Karpas-422 (cell line): ENCODE data around the gene NPPA. TPM values are rescaled to one million over a fixed set of nuclear protein-coding genes. Genes with fewer than 3 reads are reported as not detected.
"Not testable (repeated sequence)": the region's sequence is repeated elsewhere in the genome, so short reads cannot be mapped to it uniquely, and the experiment has no call there.

Experiments used
- DNase-seq: peaks from one replicate; pipeline ENCODE4 v3.0.0-alpha.2; 2015
- H2AFZ ChIP-seq: fragments of 200-600 bp; sonication (generic); 2 replicates; pipeline ENCODE4 v1.6.1; 2014; ENCODE audit warnings: antibody characterized with exemption, low read length, mixed read lengths
- H3K27ac ChIP-seq: fragments of 200-600 bp; sonication (generic); 2 replicates; pipeline ENCODE4 v1.5.1; 2014; ENCODE audit warnings: mild to moderate bottlenecking, low read length, moderate library complexity
- H3K27me3 ChIP-seq: fragments of 200-600 bp; sonication (generic); 2 replicates; pipeline ENCODE4 v1.6.1; 2014; ENCODE audit warnings: low read length, mixed read lengths
- H3K36me3 ChIP-seq: fragments of 200-600 bp; sonication (generic); 2 replicates; pipeline ENCODE4 v1.6.1; 2014; ENCODE audit warnings: low read length, mixed read lengths; ENCODE audit not compliant: insufficient read depth
- H3K4me1 ChIP-seq: fragments of 200-600 bp; sonication (generic); 2 replicates; pipeline ENCODE4 v1.6.1; 2014; ENCODE audit warnings: mild to moderate bottlenecking, low read length, mixed read lengths
- H3K4me2 ChIP-seq: fragments of 200-600 bp; sonication (generic); 2 replicates; pipeline ENCODE4 v1.6.1; 2014; ENCODE audit warnings: low read length, low read depth, mild to moderate bottlenecking; ENCODE audit not compliant: poor library complexity, severe bottlenecking
- H3K4me3 ChIP-seq: fragments of 200-600 bp; sonication (generic); 2 replicates; pipeline ENCODE4 v1.5.1; 2014; ENCODE audit warnings: mild to moderate bottlenecking, antibody characterized with exemption, low read length, mixed read lengths
- H3K79me2 ChIP-seq: fragments of 200-600 bp; sonication (generic); 2 replicates; pipeline ENCODE4 v1.6.1; 2014; ENCODE audit warnings: mild to moderate bottlenecking, low read length, mixed read lengths
- H3K9ac ChIP-seq: fragments of 200-600 bp; sonication (generic); 2 replicates; pipeline ENCODE4 v1.6.0; 2014; ENCODE audit warnings: low read length
- H3K9me2 ChIP-seq: fragments of 200-600 bp; sonication (generic), shearing (Covaris generic); replicated peaks from 2 replicates; pipeline ENCODE4 v1.6.0; 2014; ENCODE audit warnings: mild to moderate bottlenecking, low read length, moderate library complexity; ENCODE audit not compliant: insufficient read depth
- H3K9me3 ChIP-seq: fragments of 300-700, 200-600 bp; sonication (generic); 2 replicates; pipeline ENCODE4 v1.6.1; 2014; ENCODE audit warnings: low read length, mixed read lengths
- H4K20me1 ChIP-seq: fragments of 200-600 bp; sonication (generic); 2 replicates; pipeline ENCODE4 v1.6.1; 2014; ENCODE audit warnings: mild to moderate bottlenecking, antibody characterized with exemption, low read length, low read depth; ENCODE audit not compliant: insufficient read depth
- total RNA-seq: library from RNA; depleted of rRNA; stranded (reverse); fragments of >200 nt; shearing (Covaris generic); gene quantifications from 2 replicates; pipeline ENCODE4 v1.2.3, GENCODE V29; 2014; ENCODE audit warnings: low replicate concordance

NPPA gene
- total RNA-seq, 1 experiment from 2014 or later: not detected

DNA sequence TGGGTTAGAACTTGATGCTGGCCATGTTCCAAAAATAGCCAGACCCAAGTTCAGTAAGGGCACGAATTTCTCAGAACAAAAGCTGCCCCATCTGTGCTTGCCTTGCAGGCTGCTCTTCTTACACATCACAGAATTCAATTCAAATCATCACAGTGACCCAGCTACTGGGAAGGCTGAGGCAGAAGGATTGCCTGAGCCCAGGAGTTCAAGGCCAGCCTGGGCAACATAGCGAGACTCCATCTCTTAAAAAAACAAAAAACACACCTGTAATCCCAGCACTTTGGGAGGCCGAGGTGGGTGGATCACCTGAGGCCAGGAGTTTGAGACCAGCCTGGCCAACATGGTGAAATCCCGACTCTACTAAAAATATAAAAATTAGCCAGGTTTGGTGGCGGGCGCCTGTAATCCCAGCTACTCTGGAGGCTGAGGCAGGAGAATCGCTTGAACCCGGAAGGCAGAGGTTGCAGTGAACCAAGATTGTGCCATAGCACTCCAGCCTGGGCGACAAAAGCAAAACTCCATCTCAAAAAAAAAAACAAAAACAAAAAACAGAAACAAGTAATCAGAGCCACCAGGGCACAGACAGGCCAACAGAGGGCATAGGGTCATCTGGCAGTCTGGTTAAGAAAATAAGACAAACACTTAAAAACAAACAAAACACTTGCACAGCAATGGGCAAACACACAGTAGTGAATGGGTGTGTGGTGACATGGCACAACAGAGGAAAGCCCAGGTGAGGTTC lies 43.5 kb downstream of the NPPA start:
- H3K27me3 ChIP-seq, H3K9me3 ChIP-seq, H4K20me1 ChIP-seq, H3K36me3 ChIP-seq, DNase-seq, H3K9me2 ChIP-seq: not testable (repeated sequence)
- peak overlapping the region; percentile 74 for H3K4me3 ChIP-seq
- H3K27ac ChIP-seq: peak overlapping the region; percentile 31
- H3K79me2 ChIP-seq: peaks cover 41% of the 10 kb centered on the region
- peak overlapping the region; percentile 81 for H3K9ac ChIP-seq
- peak overlapping the region; percentile 82 for H3K4me2 ChIP-seq
- H2AFZ ChIP-seq: 0 out of 2 replicates have a peak overlapping the region, but pooled peaks have one; percentile 9
- H3K4me1 ChIP-seq: peaks cover 48% of the 10 kb centered on the region

DNA sequence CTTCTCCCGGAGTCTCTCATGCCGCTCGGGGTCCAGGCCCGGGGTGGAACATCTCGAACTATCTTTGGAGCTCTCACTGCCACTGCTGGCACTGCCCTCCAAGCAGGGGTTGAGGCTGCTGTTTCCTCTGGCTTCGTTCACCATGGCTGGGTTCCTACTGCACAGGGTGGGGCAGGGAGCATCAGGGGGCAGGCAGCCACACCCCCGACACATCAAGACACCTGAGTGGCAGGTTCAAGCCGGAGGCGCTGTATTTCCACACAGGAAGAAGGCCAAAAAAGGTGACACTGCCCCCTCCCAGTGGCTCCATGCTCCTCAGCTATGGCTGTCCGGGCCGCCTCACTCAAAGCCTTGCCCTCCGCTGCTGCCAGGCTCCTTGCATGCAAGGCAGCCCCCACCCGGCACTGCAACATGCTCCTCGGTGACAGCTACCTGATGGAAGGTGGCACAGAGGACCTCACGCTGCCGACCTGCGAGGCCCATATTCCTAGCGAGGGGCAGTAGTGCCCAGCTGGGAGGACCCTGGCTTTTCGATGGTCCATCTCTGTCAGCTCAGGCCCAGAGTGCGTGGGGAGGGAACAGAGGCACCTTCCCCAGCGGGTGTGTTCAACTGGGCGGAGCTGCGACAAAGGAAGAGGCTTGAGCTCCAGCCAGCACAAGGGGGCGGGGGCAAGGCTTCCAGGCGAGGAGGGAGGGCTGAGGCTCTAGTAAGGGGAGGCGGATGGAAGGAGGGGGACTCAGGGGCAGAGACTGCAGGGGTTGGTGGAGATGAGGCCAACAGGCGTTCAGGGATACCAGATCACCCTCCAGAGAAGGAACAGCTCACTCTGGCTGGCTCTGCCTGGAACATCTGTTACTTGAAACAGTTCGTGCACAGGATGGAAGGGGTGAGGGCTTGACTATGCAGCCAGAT lies 44.4 kb downstream of the NPPA start:
- Histone ChIP-seq H3K9me2 (no peaks in the 10 kb centered on the region), H4K20me1 (no peaks in the 10 kb centered on the region), H3K79me2 (peaks cover 32% of the 10 kb centered on the region), H3K9ac (peak overlapping the region; percentile 60), H3K36me3 (peaks cover under 1% of the 10 kb centered on the region; the same call in 1 of the 2 replicates), H3K27ac (peak overlapping the region; percentile 31), H3K4me2 (peak overlapping the region; percentile 82), H2AFZ (0 out of 2 replicates have a peak overlapping the region, but pooled peaks have one; percentile 9), H3K4me3 (peak overlapping the region; percentile 58; the same call in 1 of the 2 replicates), H3K27me3 (no peaks in the 10 kb centered on the region), H3K9me3 (no peaks in the 10 kb centered on the region), H3K4me1 (peaks cover 46% of the 10 kb centered on the region)
- peak; percentile 91 for DNase-seq

DNA sequence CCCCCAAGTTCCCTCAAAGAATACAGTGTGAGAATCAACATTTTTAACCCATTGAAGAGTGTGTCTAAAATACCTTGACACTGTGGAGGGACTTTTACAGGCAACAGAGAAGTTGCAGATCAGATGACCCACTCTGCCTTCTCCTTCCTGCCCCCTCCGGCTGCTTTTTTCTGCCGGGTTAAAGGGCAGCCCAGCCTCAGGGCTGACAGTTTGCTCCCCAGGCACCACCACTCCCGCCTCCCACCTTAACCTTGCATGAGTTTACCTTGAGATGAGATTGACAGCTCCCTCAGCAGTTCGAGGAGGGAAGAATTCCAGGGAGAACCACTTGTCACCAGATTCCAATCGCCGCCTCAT lies 45.0 kb downstream of the NPPA start:
- Histone ChIP-seq H3K9me2 (no peaks in the 10 kb centered on the region), H3K9me3 (no peaks in the 10 kb centered on the region), H2AFZ (no peak overlapping the region), H3K27me3 (no peaks in the 10 kb centered on the region), H3K36me3 (no peaks in the 10 kb centered on the region; the same call in 1 of the 2 replicates), H3K79me2 (peaks cover 26% of the 10 kb centered on the region), H3K4me3 (peak overlapping the region; percentile 58; the same call in 1 of the 2 replicates), H3K4me2 (peak overlapping the region; percentile 82), H3K9ac (peak overlapping the region; percentile 60), H3K27ac (no peak overlapping the region), H3K4me1 (peaks cover 39% of the 10 kb centered on the region), H4K20me1 (no peaks in the 10 kb centered on the region)
- no peak for DNase-seq

- Histone ChIP-seq H3K36me3 (no peaks in the 10 kb centered on the region), H3K9ac (no peak overlapping the region), H3K27ac (no peak overlapping the region), H3K79me2 (peaks cover 12% of the 10 kb centered on the region), H2AFZ (no peak overlapping the region), H3K4me2 (no peak overlapping the region), H3K9me2 (no peaks in the 10 kb centered on the region), H3K27me3 (no peaks in the 10 kb centered on the region), H3K4me1 (peaks cover 29% of the 10 kb centered on the region), H3K9me3 (no peaks in the 10 kb centered on the region), H4K20me1 (no peaks in the 10 kb centered on the region), H3K4me3 (no peak overlapping the region)
- DNase-seq: no peak
Observed at GRCh38 chr1:11800756-11801433, 46.7 kb downstream of the NPPA start.

- Histone ChIP-seq H2AFZ (no peak overlapping the region), H3K79me2 (peaks cover 10% of the 10 kb centered on the region), H3K4me3 (no peak overlapping the region), H3K4me2 (no peak overlapping the region), H3K27ac (no peak overlapping the region), H3K27me3 (no peaks in the 10 kb centered on the region), H3K36me3 (no peaks in the 10 kb centered on the region), H3K4me1 (peaks cover 29% of the 10 kb centered on the region), H4K20me1 (no peaks in the 10 kb centered on the region), H3K9ac (no peak overlapping the region), H3K9me3 (no peaks in the 10 kb centered on the region), H3K9me2 (no peaks in the 10 kb centered on the region)
- no peak for DNase-seq
Observed at GRCh38 chr1:11800391-11800755, 47.2 kb downstream of the NPPA start.

DNA sequence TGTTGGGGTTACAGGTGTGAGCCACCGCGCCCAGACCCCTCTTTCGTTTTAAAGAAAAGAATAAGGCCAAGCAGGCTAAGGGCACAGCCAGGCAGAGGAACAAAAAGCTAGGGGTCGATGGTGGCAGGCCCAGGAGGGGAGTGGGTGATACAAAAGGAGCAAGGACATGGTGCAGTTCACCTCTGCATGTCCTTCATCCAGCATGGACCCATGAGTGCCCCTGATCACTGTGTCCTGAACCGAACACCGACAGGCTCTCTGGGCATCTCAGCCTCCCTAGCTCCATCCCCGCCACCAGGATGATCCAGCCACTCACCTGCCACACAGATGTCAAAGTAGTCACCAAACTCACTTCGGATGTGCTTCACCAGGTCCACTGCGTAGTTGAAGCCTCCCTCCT lies 47.7 kb downstream of the NPPA start:
- Histone ChIP-seq H2AFZ (no peak overlapping the region), H3K27ac (no peak overlapping the region), H4K20me1 (no peaks in the 10 kb centered on the region), H3K27me3 (no peaks in the 10 kb centered on the region), H3K79me2 (peaks cover 5% of the 10 kb centered on the region; the same call in 1 of the 2 replicates), H3K9me3 (no peaks in the 10 kb centered on the region), H3K36me3 (no peaks in the 10 kb centered on the region), H3K4me3 (no peak overlapping the region), H3K4me1 (peaks cover 27% of the 10 kb centered on the region), H3K9me2 (no peaks in the 10 kb centered on the region), H3K4me2 (no peak overlapping the region), H3K9ac (no peak overlapping the region)
- DNase-seq: no peak

GRCh38 chr1:11799099-11799498 lies 48.5 kb downstream of the NPPA start:
- H3K4me3 ChIP-seq: no peak overlapping the region
- no peaks in the 10 kb centered on the region for H3K27me3 ChIP-seq
- DNase-seq: no peak
- H3K4me1 ChIP-seq: peaks cover 19% of the 10 kb centered on the region
- no peak overlapping the region for H3K4me2 ChIP-seq
- no peak overlapping the region for H2AFZ ChIP-seq
- no peaks in the 10 kb centered on the region for H3K79me2 ChIP-seq
- no peak overlapping the region for H3K27ac ChIP-seq
- no peak overlapping the region for H3K9ac ChIP-seq
- no peaks in the 10 kb centered on the region for H3K36me3 ChIP-seq
- no peaks in the 10 kb centered on the region for H3K9me2 ChIP-seq
- H3K9me3 ChIP-seq: no peaks in the 10 kb centered on the region
- H4K20me1 ChIP-seq: no peaks in the 10 kb centered on the region
